HG03095 (cell line): Measurements from ENCODE around the gene TAF1B.

Experiments
- ATAC-seq: cut with Tn5 transposase; IDR thresholded peaks from one replicate; pipeline ENCODE4 v1.9.1; 2021; ENCODE audit warnings: moderate library complexity; ENCODE audit not compliant: unreplicated experiment

TAF1B gene

DNA sequence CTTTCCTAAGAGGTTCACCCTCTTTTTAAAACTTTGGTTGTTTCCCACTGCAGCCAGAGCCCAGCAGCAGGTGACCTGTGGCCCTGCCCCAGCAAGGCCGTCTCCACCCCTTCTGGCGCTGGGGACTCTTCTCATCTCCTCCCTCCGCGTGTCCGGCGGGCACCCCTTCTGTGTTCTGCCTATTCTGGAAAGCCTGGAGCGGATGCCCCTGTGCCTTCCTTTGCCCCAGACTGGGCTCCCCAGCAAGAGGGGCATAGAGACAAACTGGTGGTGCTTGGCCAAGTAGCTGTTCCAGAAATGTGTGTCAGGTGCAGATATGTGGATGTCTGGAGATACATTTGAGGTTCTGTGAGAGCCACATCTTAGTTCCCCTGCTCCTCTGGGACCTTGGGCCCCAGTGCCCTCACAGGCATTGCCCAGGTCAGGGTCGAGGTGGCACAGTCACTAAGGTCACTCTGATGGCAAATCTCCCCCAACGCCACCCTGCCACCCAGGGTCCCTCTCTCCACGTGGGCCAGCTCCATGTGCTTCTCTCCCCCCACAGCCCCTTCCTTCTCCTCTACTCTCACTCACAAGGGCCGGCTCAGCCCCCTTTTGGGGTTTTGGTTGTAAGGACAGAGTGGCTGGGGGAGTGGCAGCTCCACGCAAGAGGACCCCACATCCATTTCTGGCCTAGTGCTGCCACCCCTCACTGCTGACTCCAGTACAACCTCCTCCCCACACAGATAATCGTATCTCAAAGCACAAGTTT lies 35.5 kb upstream of the TAF1B start:
- ATAC-seq: no peak

GRCh38 chr2:9808334-9809063 lies 34.8 kb upstream of the TAF1B start:
- ATAC-seq: no peak

GRCh38 chr2:9809064-9809356 lies 34.3 kb upstream of the TAF1B start:
- ATAC-seq: no peak

GRCh38 chr2:9809448-9810088 lies 33.7 kb upstream of the TAF1B start:
- ATAC-seq: no peak

DNA sequence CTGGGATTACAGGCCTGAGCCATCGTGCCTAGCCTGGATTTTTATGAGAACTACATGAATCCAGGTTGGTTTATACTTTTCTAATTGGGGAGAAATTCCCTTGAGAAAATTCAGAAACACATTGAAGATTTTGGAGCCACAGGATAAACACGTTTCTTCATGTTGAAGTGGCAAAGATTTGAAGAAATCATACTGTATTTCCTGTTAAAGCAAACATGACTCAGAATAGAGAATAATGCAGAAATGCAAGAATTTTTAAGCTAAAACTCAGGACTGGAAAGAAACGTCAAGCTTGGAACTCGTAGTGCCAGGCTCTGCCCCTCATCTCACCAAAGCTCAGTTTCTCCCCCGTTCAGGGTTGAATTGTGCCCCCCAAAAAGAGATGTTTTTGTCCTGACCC lies 32.1 kb upstream of the TAF1B start:
- no peak for ATAC-seq

DNA sequence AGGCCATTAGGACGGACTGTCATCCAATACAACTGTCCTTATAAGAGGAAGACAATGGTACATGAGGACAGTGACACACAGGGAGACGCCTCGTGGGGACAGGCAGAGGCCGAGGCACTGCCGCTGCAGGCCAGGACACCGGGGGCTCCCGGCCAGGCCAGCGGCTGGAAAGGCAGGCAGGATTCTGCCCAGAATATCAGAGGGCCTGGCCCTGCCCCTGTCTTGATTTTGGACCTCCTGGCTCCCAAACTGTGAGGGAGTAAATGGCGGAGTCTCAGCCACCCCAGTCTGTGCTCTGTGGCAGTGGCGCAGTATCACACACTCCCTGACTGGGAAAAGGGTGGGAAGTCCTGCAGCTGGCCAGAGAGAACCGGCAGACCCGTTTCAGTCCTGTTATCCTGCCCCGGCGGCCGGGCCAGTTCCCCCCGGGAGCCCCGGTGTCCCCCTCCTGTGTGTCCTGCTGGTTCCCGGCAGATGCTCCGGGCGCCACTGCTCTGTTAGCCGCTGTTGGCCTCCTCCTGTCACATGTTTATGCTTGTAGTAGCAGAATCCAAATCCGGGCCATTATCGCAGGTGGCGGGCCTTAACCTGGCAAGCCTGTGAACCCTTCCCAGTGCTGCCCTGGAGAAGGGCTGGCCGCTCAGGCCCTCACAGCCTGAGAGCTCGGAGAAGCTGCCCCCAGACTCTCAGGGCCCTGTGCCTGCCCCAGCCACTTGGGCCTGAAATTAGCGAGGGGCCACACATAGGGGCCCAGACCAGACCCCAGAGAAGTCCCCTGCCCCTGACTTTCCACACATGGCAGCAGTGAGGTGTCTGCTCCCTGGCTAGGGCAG lies 31.4 kb upstream of the TAF1B start:
- ATAC-seq: no peak

- no peak for ATAC-seq
These were observed 30.3 kb upstream of the TAF1B start for GRCh38 chr2:9812945-9813311.

- peak; percentile 75 for ATAC-seq
These were observed 29.8 kb upstream of the TAF1B start for GRCh38 chr2:9813312-9814128.

GRCh38 chr2:9814129-9814868 lies 29.0 kb upstream of the TAF1B start:
- no peak for ATAC-seq

- ATAC-seq: no peak
These were observed 28.2 kb upstream of the TAF1B start for GRCh38 chr2:9815076-9815475.

DNA sequence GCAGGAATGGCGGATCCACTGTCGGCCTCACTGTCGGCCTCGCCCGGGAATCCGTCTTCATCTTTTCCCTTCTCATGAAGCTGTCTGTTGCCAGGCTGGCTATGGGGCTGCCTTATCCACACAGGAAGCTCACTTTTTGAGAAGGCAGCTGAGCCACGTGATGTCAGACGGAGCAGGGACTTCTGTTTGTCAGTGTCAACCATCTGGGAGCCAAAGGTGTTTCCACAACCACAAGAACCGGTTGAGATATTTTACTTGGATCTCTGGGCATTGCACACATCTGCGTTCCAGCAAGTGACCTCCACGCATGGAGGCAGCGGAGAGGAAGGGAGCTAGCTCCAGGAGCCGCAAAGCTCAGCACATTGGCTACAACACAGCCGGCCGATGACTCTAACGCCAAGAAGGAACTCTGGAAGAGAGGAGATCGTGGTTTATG lies 27.4 kb upstream of the TAF1B start:
- ATAC-seq: no peak

GRCh38 chr2:9818097-9818496 lies 25.2 kb upstream of the TAF1B start:
- ATAC-seq: no peak

DNA sequence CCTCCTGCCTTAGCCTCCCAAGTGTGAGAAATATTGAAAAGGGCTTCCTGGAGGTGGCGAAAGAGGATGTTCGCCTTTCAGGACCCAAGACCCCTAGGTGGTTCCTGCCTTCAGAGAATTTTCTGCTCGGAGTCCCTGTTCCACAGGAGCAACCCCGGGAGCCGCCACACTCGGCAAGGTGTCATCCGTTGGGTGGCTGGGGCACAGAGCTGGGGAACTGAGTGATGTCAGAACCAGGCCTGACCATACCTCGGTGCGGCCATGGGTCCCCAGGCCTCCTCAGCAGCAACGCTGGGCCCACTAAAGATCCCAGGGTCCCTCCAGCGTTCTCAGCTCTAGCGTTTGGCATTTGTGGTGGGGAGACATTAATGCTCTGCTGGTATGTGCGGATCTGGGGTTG lies 23.7 kb upstream of the TAF1B start:
- ATAC-seq: no peak

DNA sequence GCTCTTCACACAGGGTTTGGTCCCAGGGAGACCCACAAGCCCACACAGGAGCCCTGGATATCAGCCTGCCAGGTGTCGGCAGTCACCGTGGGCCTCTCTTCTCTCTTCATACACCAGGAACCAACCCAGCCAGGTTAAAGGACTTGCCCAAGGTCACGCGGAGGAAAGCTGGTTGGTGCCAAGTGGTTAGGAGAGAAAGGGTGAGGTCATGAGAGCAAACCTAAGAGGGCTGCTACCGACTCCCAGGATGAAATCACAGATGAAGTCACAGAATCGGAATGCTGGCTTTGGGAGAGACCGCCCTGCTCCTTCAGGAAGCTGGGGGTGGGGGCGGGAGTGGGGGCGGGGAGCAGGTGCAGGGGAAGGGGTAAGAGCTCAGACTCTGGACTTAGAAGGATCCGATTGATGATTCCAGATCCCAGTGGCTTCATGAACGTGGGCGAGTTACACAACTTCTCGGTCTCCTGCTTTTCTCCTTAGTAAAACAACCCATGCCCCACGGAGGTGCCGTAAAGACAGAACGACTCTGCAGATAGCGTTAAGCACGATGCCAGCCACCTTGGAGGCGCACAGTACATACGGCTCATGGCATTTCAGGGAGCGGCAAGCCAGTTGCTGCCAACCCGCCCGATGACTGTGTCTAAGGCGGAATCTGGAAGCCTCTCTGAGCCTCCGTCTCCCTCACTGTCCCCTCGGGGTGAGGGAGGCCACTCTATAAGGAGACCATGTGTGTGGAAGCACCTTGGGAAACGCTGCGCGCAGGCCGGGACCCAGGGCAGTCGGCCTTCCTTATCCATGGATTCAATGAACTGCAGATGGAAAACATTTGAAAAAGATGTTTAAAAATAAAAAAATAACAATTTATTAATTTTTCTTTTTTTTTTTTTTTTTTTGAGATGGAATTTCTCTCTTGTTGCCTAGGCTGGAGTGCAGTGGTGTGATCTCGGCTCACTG lies 23.0 kb upstream of the TAF1B start:
- ATAC-seq: no peak

GRCh38 chr2:9821805-9822445 lies 21.3 kb upstream of the TAF1B start:
- no peak for ATAC-seq

DNA sequence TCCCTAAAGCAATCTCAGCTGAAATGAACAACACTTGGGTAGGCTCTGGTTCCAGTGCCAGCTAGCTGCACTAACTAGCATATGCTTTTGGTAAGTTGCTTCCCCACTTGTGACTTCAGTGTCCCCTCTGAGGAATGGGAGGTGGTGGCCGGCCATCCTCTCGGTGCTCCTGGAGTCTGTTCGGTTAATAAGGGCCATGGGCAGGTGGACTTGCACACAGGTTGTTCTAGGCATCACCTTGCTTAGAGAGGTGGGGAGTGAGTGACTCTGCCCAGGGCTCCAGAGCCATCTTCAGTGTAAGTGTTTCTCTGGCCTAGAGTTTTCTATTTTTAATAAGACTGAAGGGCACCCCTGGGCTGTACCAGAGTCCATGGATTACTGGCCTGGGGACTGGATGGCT lies 18.8 kb upstream of the TAF1B start:
- no peak for ATAC-seq

DNA sequence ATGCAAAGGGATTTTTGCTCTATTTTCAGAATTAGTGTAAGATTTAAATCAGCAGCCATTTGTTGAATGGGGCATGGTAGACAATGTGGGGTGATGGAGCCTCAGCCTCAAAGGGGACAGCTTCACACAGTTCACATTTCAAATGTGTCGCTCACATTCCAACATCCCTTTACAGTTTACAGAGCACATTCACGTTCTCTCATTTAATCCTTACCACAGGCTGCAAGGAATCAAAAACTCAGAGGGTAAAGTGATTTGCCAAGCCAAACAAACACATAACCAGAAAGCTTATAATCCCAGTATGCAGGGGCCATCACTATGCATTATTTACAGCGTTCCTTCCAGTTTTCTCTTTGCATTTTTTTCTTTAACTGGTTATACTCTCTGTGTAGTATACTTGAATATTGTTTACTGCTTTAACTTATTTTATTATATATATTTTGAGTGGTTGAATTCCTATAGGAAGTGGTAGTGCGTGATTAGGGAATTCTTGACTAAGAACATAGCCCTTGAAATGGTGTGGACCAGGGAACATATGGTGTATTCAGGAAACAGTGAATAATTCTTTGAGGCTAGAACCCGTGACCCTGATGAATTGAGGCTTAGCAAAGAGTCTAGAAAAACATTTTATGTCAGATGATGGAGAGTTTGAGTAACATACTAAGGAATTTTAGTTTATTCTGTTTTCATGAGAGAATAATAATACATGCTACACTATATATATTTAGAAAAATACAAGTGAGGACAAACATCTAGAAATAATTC lies 18.1 kb upstream of the TAF1B start:
- ATAC-seq: no peak

- ATAC-seq: no peak
These were observed 17.1 kb upstream of the TAF1B start for GRCh38 chr2:9826208-9826607.
